ENCODE data around the gene CASP6. TPM values are rescaled to one million over a fixed set of nuclear protein-coding genes. Genes with fewer than 3 reads are reported as not detected.

CASP6 gene
- total and polyA plus RNA-seq, 2 of the 8 experiments (the other 6 are each of a cell fraction or from before 2014, with no cell fraction given): 29.5 to 35.1 TPM

DNA sequence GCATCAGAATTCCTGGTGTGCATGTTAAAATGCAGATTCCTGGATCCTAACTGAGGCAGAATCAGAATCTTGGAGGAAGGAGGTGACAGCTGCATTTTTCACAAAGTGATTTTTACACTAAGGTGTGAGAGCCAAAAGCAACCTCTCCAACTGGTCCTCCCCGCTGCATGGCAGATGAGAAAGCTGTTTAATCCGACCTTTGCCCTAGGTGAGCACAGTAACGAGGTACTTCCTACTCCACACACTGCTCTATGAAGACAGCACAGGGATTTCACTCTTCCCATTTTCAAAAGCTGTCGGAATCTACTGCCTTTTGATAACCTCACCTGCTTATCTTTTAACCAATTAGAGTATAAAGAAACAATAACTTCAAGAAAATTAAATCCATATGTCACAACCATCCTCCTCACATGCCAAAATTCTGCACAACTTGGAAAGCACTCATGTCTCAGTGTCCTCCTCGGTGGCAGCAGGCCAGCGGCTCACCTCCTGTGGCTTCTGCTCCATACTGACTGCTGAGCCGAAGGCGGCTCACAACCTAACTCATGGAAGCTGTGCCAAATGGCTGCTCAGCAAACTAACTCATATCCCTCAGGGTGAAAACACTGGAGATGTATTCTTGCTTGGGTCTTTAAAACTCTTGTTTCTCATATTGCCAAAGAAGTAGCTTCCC lies 3.6 kb downstream of the CASP6 start:
- H3K23me2 ChIP-seq (ENCODE audit: low read depth, low read length): peaks cover 10% of the 10 kb centered on the region; the same call in 1 of the 2 replicates
- no peak overlapping the region for H2BK20ac ChIP-seq (ENCODE audit: low read length)
- FAIRE-seq (no peak), DNase-seq (ENCODE audit: low read depth in 1 of 2, low spot score in 2 of 2) (no peak)
- ChIA-PET POLR2A (ENCODE audit: partially characterized antibody) (interaction anchor here (0.9 to 2.5 kb wide), 3 partner anchors 15 to 31 kb away, joined by 3 to 9 read pairs (median 5); partner anchors contain the start of gene PLA2G12A), CTCF (ENCODE audit: partially characterized antibody) (interaction anchor here (0.5 to 2.1 kb wide), 6 partner anchors 13 to 1022 kb away, joined by 3 to 10 read pairs (median 4); no protein-coding TSS in a partner anchor)
- H2BK5ac ChIP-seq (ENCODE audit: low read depth, low read length): no peak overlapping the region
- no peak overlapping the region for H3K14ac ChIP-seq (ENCODE audit: insufficient read length)
- H3K18ac ChIP-seq (ENCODE audit: extremely low read depth, low read length): no peak overlapping the region
- H4K91ac ChIP-seq (replicated peaks; ENCODE audit: insufficient read length, low read length): no peak overlapping the region
- H3K9me3 ChIP-seq (ENCODE audit: insufficient read depth in 2 of 2, low read depth in 1 of 2, low read length in 1 of 2): no peaks in the 10 kb centered on the region
- no peaks in the 10 kb centered on the region for H4K20me1 ChIP-seq (replicated peaks in 1 of 2; ENCODE audit: control insufficient read depth in 1 of 2, insufficient read depth in 2 of 2, low read length in 2 of 2)
- no peaks in the 10 kb centered on the region for H3K79me1 ChIP-seq (ENCODE audit: low read depth, low read length)
- no peak overlapping the region for H3K9ac ChIP-seq (replicated peaks in 1 of 4; ENCODE audit: extremely low read depth in 1 of 4, low read depth in 3 of 4, low read length in 3 of 4)
- H2BK15ac ChIP-seq (ENCODE audit: low read length): no peak overlapping the region
- no peak overlapping the region for H3K4me2 ChIP-seq (ENCODE audit: insufficient read depth in 1 of 2, low read depth in 2 of 2, low read length in 2 of 2)
- no peak overlapping the region for H3K56ac ChIP-seq (replicated peaks; ENCODE audit: insufficient read length, low read depth, low read length)
- no peaks in the 10 kb centered on the region for H3K27me3 ChIP-seq (replicated peaks in 1 of 4; ENCODE audit: control insufficient read depth in 3 of 4, extremely low read depth in 1 of 4, insufficient read depth in 3 of 4, low read length in 3 of 4)
- no peak overlapping the region for H2BK120ac ChIP-seq (replicated peaks; ENCODE audit: low read depth, low read length)
- WGBS, 2 experiments (ENCODE audit: extremely low coverage in 1 of 2, insufficient coverage in 1 of 2, insufficient read length in 1 of 2, insufficient replicate concordance in 2 of 2, low coverage in 1 of 2, low lambda C conversion rate in 2 of 2, missing lambda C conversion rate in 1 of 2): 91% methylated on average over 8 of the region's 8 CpGs; no CpG with 5 or more reads in 1 of the 2 experiments
- no peak overlapping the region for H3K23ac ChIP-seq (ENCODE audit: insufficient read length)
- H3K4me3 ChIP-seq (ENCODE audit: extremely low read depth in 1 of 4, insufficient read depth in 2 of 4, low read depth in 3 of 4, low read length in 4 of 4): no peak overlapping the region
- no peak overlapping the region for H2AFZ ChIP-seq (ENCODE audit: low read length)
- no peak overlapping the region for H4K5ac ChIP-seq (ENCODE audit: insufficient read length, low read depth, low read length)
- H3K27ac ChIP-seq (ENCODE audit: low read depth, low read length): no peak overlapping the region
- H2BK12ac ChIP-seq (ENCODE audit: low read depth, low read length): no peak overlapping the region
- peaks cover 3 to 17% (median 7%) of the 10 kb centered on the region in 4 experiments; a peak in 5 of 8 replicates for H3K36me3 ChIP-seq (ENCODE audit: control insufficient read depth in 2 of 4, insufficient read depth in 4 of 4, low read length in 3 of 4)
- H4K8ac ChIP-seq (ENCODE audit: extremely low read depth, insufficient read depth, low read length): no peak overlapping the region
- H3K4me1 ChIP-seq (replicated peaks in 1 of 4; ENCODE audit: control insufficient read depth in 3 of 4, insufficient read depth in 4 of 4, low read length in 3 of 4): peaks cover 0 to 6% (median 4%) of the 10 kb centered on the region in 4 experiments
- no peak overlapping the region for H2AK5ac ChIP-seq (ENCODE audit: low read depth, low read length)
- no peak overlapping the region for H3K4ac ChIP-seq (replicated peaks; ENCODE audit: insufficient read length, low read depth, low read length)
- peaks cover 0 to 16% of the 10 kb centered on the region in 2 experiments; a peak in 2 of 4 replicates for H3K79me2 ChIP-seq (ENCODE audit: control insufficient read depth in 1 of 2, insufficient read depth in 2 of 2, low read length in 2 of 2)
- no peak for TF ChIP-seq CBX8 (IDR thresholded peaks at IDR 0.05; ENCODE audit: borderline replicate concordance, low read depth, low read length)
- TF ChIP-seq POU5F1 (IDR thresholded peaks at IDR 0.05; ENCODE audit: low read depth, low read length): no peak
